Fibroblast of lung (primary cell): ENCODE data around the gene FAM114A1.

ENCODE experiments used
- CTCF ChIP-seq, 2 donors: IDR thresholded peaks in 1 of 2; conservative IDR thresholded peaks in 1 of 2; 1 replicate in 1 of 2; 2 replicates in 1 of 2; pipeline ENCODE4 v1.5.1; 2011 to 2012; ENCODE audit warnings: low read length in 2 of 2, control low read depth in 1 of 2, inconsistent platforms in 1 of 2, low read depth in 1 of 2, mild to moderate bottlenecking in 1 of 2
- EZH2 ChIP-seq: IDR thresholded peaks from 2 replicates; pipeline ENCODE4 v1.5.1; 2012; ENCODE audit warnings: low read length, control low read depth, mild to moderate bottlenecking; ENCODE audit errors: missing control alignments

DNA sequence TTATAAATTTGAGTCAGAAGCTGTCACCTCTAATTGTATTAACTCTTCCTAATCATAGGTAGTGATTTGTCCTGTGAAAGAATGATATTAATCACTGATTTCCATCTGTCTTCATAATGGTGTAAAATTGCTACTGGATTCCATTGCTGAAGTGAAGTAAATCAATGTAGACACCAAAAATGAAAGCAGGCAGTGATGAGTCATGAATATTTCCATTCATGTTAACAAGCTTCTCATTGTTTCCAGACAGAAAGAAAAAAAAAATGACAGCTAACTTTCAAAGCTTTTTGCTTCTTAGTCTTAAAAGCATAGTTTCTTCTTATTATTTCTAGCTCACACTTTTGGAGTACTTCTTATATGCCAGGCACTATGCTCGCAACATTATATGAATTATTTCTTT is 21.5 kb downstream of the FAM114A1 start:
- no peak for TF ChIP-seq CTCF (conservative IDR thresholded peaks at IDR 0.05 in 1 of 2, IDR thresholded peaks at IDR 0.05 in 1 of 2; ENCODE audit: low read depth in 1 of 2, low read length in 2 of 2)
- no peak for TF ChIP-seq EZH2
